HCT116 (cell line): ENCODE measurements around the gene COX18. TPM values are rescaled to one million over a fixed set of nuclear protein-coding genes. Genes with fewer than 3 reads are reported as not detected.
A peak's percentile ranks its signal among the peaks of the same experiment; 100 is the strongest.

Source experiments
- ATAC-seq: fragments of 200-7000 bp; cut with Tn5 transposase; 2 replicates; pipeline ENCODE4 v1.9.1; 2020; ENCODE audit warnings: mild to moderate bottlenecking, moderate library complexity
- BruUV-seq: library from RNA; stranded (reverse); fragments of 400-500 nt; replicated peaks from 2 replicates; lab custom pipeline; 2021; lab: Mats Ljungman, UMichigan
- CTCF ChIA-PET: fragments of 300-600 bp; sonication (Branson Sonifier 250); formaldehyde crosslinking; loops from one replicate; lab custom pipeline; 2021; ENCODE audit warnings: antibody characterized with exemption; lab: Charles Lee
- POLR2A ChIA-PET: fragments of 300-600, 350-600 bp; sonication (Branson Sonifier 250); formaldehyde crosslinking; loops from one replicate; lab custom pipeline; 2021; ENCODE audit warnings: antibody characterized with exemption; lab: Charles Lee
- RAD21 ChIA-PET, 2 experiments: fragments of 300-600 bp; sonication (Branson Sonifier 250); formaldehyde crosslinking; loops; one replicate each; lab custom pipeline; 2023; ENCODE audit warnings: low total read pairs in 2 of 2; ENCODE audit not compliant: uncharacterized antibody in 2 of 2, unreplicated experiment in 2 of 2, low non-redundant PET in 1 of 2; lab: Charles Lee
- DNase-seq: peaks from one replicate; pipeline ENCODE4 v3.0.0-alpha.2; 2010; ENCODE audit warnings: low read depth, low spot score
- H2AFZ ChIP-seq: fragments of 200-600 bp; shearing (Covaris generic), sonication (generic); 2 replicates; pipeline ENCODE4 v1.6.1; 2017; ENCODE audit warnings: low read depth, mixed run types, mixed read lengths, antibody characterized with exemption, low read length; ENCODE audit not compliant: poor library complexity, severe bottlenecking
- H3K27ac ChIP-seq: 2 replicates; pipeline ENCODE4 v1.5.1; 2012; ENCODE audit warnings: low read depth, low read length
- H3K27me3 ChIP-seq: fragments of 200-600 bp; sonication (generic); 2 replicates; pipeline ENCODE4 v1.6.1; 2016; ENCODE audit warnings: mixed run types, low read length, mixed read lengths; ENCODE audit not compliant: insufficient read depth
- H3K36me3 ChIP-seq, 2 experiments: fragments of 200-500 bp in 1 of 2; fragments of 200-600 bp in 1 of 2; sonication (Bioruptor generic) in 1 of 2; sonication (generic) in 1 of 2; 2 replicates each; pipeline versions ENCODE4 v1.5.1 to v1.6.1; 2014 to 2016; ENCODE audit warnings: low read length in 2 of 2, inconsistent platforms in 1 of 2, mixed read lengths in 1 of 2, mixed run types in 1 of 2; ENCODE audit not compliant: insufficient read depth in 2 of 2, control insufficient read depth in 1 of 2
- H3K4me1 ChIP-seq, 2 experiments: fragments of 200-600 bp in 1 of 2; sonication (generic) in 1 of 2; 2 replicates each; pipeline versions ENCODE4 v1.5.1 to v1.6.1; 2012 to 2017; ENCODE audit warnings: low read length in 2 of 2, inconsistent platforms in 1 of 2, mild to moderate bottlenecking in 1 of 2, mixed read lengths in 1 of 2, mixed run types in 1 of 2, moderate library complexity in 1 of 2; ENCODE audit not compliant: insufficient read depth in 2 of 2, control insufficient read depth in 1 of 2
- H3K4me2 ChIP-seq: fragments of 200-600 bp; sonication (generic); 2 replicates; pipeline ENCODE4 v1.6.1; 2017; ENCODE audit warnings: mixed run types, low read length, mixed read lengths
- H3K4me3 ChIP-seq, 2 experiments: fragments of 200-600 bp in 1 of 2; sonication (generic) in 1 of 2; replicated peaks in 1 of 2; 2 replicates each; pipeline ENCODE4 v1.5.1; 2011 to 2016; ENCODE audit warnings: low read length in 2 of 2, control low read depth in 1 of 2, low read depth in 1 of 2, mild to moderate bottlenecking in 1 of 2, mixed read lengths in 1 of 2, mixed run types in 1 of 2
- H3K79me2 ChIP-seq: fragments of 200-600 bp; sonication (generic); 2 replicates; pipeline ENCODE4 v1.6.1; 2017; ENCODE audit warnings: mild to moderate bottlenecking, mixed run types, low read length, moderate library complexity, mixed read lengths; ENCODE audit not compliant: insufficient read depth
- H3K9ac ChIP-seq: fragments of 200-600 bp; sonication (generic); 2 replicates; pipeline ENCODE4 v1.6.1; 2016; ENCODE audit warnings: low read length, mixed read lengths
- H3K9me2 ChIP-seq: fragments of 200-600 bp; sonication (generic), shearing (Covaris generic); 2 replicates; pipeline ENCODE4 v1.6.1; 2017; ENCODE audit warnings: mixed run types, mild to moderate bottlenecking, moderate library complexity; ENCODE audit not compliant: insufficient read depth
- H3K9me3 ChIP-seq, 2 experiments: fragments of 200-500 bp in 1 of 2; fragments of 200-600 bp in 1 of 2; sonication (Bioruptor generic) in 1 of 2; sonication (generic) in 1 of 2; 2 replicates each; pipeline ENCODE4 v1.6.1; 2014 to 2017; ENCODE audit warnings: low read length in 2 of 2, mixed read lengths in 2 of 2, inconsistent platforms in 1 of 2, low read depth in 1 of 2, mild to moderate bottlenecking in 1 of 2, mixed run types in 1 of 2, moderate library complexity in 1 of 2; ENCODE audit not compliant: control insufficient read depth in 1 of 2, insufficient read depth in 1 of 2
- H4K20me1 ChIP-seq: fragments of 200-600 bp; sonication (generic), shearing (Covaris generic); 2 replicates; pipeline ENCODE4 v1.6.1; 2017; ENCODE audit warnings: mixed run types, mild to moderate bottlenecking, moderate library complexity; ENCODE audit not compliant: insufficient read depth
- ELF1 ChIP-seq: IDR thresholded peaks from 2 replicates; pipeline ENCODE4 v1.6.1; 2012; ENCODE audit warnings: low read depth, borderline replicate concordance
- EZH2phosphoT487 ChIP-seq: fragments of 200-600 bp; IDR thresholded peaks from 2 replicates; pipeline ENCODE4 v1.6.1; 2018; ENCODE audit warnings: antibody characterized with exemption, borderline replicate concordance
- MAX ChIP-seq: IDR thresholded peaks from 2 replicates; pipeline ENCODE4 v1.6.1; 2012
- RAD21 ChIP-seq: IDR thresholded peaks from 2 replicates; pipeline ENCODE4 v1.6.1; 2012; ENCODE audit warnings: low read depth, mild to moderate bottlenecking
- REST ChIP-seq: IDR thresholded peaks from 2 replicates; pipeline ENCODE4 v1.6.1; 2012; ENCODE audit warnings: low read depth
- SRF ChIP-seq: IDR thresholded peaks from 2 replicates; pipeline ENCODE4 v1.6.1; 2012; ENCODE audit warnings: low read depth
- YY1 ChIP-seq: IDR thresholded peaks from 2 replicates; pipeline ENCODE4 v1.6.1; 2011; ENCODE audit warnings: low read length, low read depth, moderate library complexity, mild to moderate bottlenecking; ENCODE audit not compliant: insufficient replicate concordance; ENCODE audit errors: extremely low read depth
- intact Hi-C: fragments of 100-400 bp; cut with micrococcal nuclease; formaldehyde crosslinking; loops from 2 replicates; pipeline ENCODE4 v1.10.0; 2022
- total RNA-seq: library from RNA; stranded (reverse); gene quantifications from one replicate; pipeline ENCODE4 v1.2.1, GENCODE V29; 2021; ENCODE audit not compliant: unreplicated experiment

The COX18 gene
- total RNA-seq, 1 experiment from 2014 or later, result 12.5 TPM

- TF ChIP-seq REST, result no peak
- no peak for TF ChIP-seq YY1
- TF ChIP-seq RAD21, result no peak
- TF ChIP-seq SRF, result peak; percentile 92; the same call in 1 of the 2 replicates
- TF ChIP-seq MAX, result peak; percentile 97
- no peak for TF ChIP-seq EZH2phosphoT487
These were observed at the start of gene COX18 (continued) for GRCh38 chr4:73069338-73070073.

- no peaks in the 10 kb centered on the region for H3K9me2 ChIP-seq
- ChIA-PET POLR2A (no interaction called here), RAD21 (no interaction called here), CTCF (no interaction called here)
- peaks cover 0 to 6% of the 10 kb centered on the region in 2 experiments; a peak in 2 of 4 replicates for H3K4me1 ChIP-seq
- no peak overlapping the region for H3K4me2 ChIP-seq
- H3K79me2 ChIP-seq, result peaks cover 4% of the 10 kb centered on the region; the same call in 1 of the 2 replicates
- no peaks in the 10 kb centered on the region for H3K9me3 ChIP-seq
- DNase-seq (no peak), ATAC-seq (no peak)
- H2AFZ ChIP-seq, result no peak overlapping the region
- H3K27me3 ChIP-seq, result no peaks in the 10 kb centered on the region
- H3K27ac ChIP-seq, result no peak overlapping the region
- intact Hi-C loops, result no loop called here
- H3K9ac ChIP-seq, result no peak overlapping the region
- no peak for TF ChIP-seq ELF1
- no peak for TF ChIP-seq SRF
- TF ChIP-seq, all 23 proteins: peak for 0
- no peak overlapping the region for H3K4me3 ChIP-seq
- BruUV-seq, result no TSS peak
- peaks cover 14 to 27% of the 10 kb centered on the region in 2 experiments; a peak in 3 of 4 replicates for H3K36me3 ChIP-seq
- no peaks in the 10 kb centered on the region for H4K20me1 ChIP-seq
These were observed 40.0 kb upstream of the COX18 start for GRCh38 chr4:73109493-73109892.
